Activated gamma-delta T cell (primary cell): ENCODE measurements around the gene ZBTB47.

Experiments used
- DNase-seq: peaks from one replicate; lab custom pipeline; 2025; lab: John Stamatoyannopoulos, UW

ZBTB47 gene

GRCh38 chr3:42699511-42699971, 46.0 kb downstream of the ZBTB47 start:
- DNase-seq, result no peak

- DNase-seq, result no peak
Measured at GRCh38 chr3:42700366-42701288, 47.1 kb downstream of the ZBTB47 start.

- DNase-seq, result no peak
Measured at GRCh38 chr3:42701371-42702065, 48.0 kb downstream of the ZBTB47 start.

- no peak for DNase-seq
Measured at GRCh38 chr3:42702066-42702951, 48.8 kb downstream of the ZBTB47 start, which contains the start of gene HHATL. HHATL (minus strand) TSS chr3:42702798; CDS start chr3:42700826, 1,972 bp downstream.

GRCh38 chr3:42702982-42703694, 49.6 kb downstream of the ZBTB47 start:
- DNase-seq, result no peak

GRCh38 chr3:42703695-42704025, 50.2 kb downstream of the ZBTB47 start:
- no peak for DNase-seq

- DNase-seq, result no peak
Measured at GRCh38 chr3:42704136-42704841, 50.8 kb downstream of the ZBTB47 start.

GRCh38 chr3:42705058-42705767, 51.7 kb downstream of the ZBTB47 start:
- DNase-seq, result no peak

GRCh38 chr3:42705962-42706585, 52.6 kb downstream of the ZBTB47 start:
- DNase-seq, result no peak

- no peak for DNase-seq
Measured at GRCh38 chr3:42706721-42707619, 53.5 kb downstream of the ZBTB47 start.

- DNase-seq, result no peak
Measured at GRCh38 chr3:42707620-42708355, 54.3 kb downstream of the ZBTB47 start.

- DNase-seq, result no peak
Measured at GRCh38 chr3:42708611-42709151, 55.2 kb downstream of the ZBTB47 start.

GRCh38 chr3:42709621-42710020, 56.1 kb downstream of the ZBTB47 start:
- DNase-seq, result no peak

GRCh38 chr3:42710323-42711021, 57.0 kb downstream of the ZBTB47 start:
- no peak for DNase-seq

GRCh38 chr3:42711491-42712343, 58.2 kb downstream of the ZBTB47 start:
- DNase-seq, result no peak

GRCh38 chr3:42712344-42712648, 58.8 kb downstream of the ZBTB47 start:
- DNase-seq, result no peak
